HG02981 (cell line): ENCODE results near the gene EXOC3L4.
"Not testable (repeated sequence)": the region's sequence is repeated elsewhere in the genome, so short reads cannot be mapped to it uniquely, and the experiment has no call there.

Source experiments
- ATAC-seq: cut with Tn5 transposase; IDR thresholded peaks from one replicate; pipeline ENCODE4 v1.9.1; 2021; ENCODE audit warnings: mild to moderate bottlenecking, moderate library complexity; ENCODE audit not compliant: unreplicated experiment

Gene EXOC3L4

GRCh38 chr14:103142721-103143302 lies 48.3 kb downstream of the EXOC3L4 start:
- no peak for ATAC-seq

GRCh38 chr14:103143506-103143905 lies 49.0 kb downstream of the EXOC3L4 start:
- no peak for ATAC-seq

- no peak for ATAC-seq
Observed at GRCh38 chr14:103144085-103144484, 49.6 kb downstream of the EXOC3L4 start.

GRCh38 chr14:103146141-103146709 lies 51.7 kb downstream of the EXOC3L4 start:
- no peak for ATAC-seq

GRCh38 chr14:103149351-103150237 lies 55.1 kb downstream of the EXOC3L4 start:
- ATAC-seq: no peak

GRCh38 chr14:103151270-103151945 lies 56.9 kb downstream of the EXOC3L4 start:
- ATAC-seq: no peak

GRCh38 chr14:103155010-103155409 lies 60.5 kb downstream of the EXOC3L4 start:
- ATAC-seq: no peak

GRCh38 chr14:103155416-103155815 lies 60.9 kb downstream of the EXOC3L4 start:
- not testable (repeated sequence) for ATAC-seq

- no peak for ATAC-seq
Observed at GRCh38 chr14:103155826-103156394, 61.4 kb downstream of the EXOC3L4 start.

GRCh38 chr14:103156651-103157378 lies 62.3 kb downstream of the EXOC3L4 start:
- no peak for ATAC-seq

- ATAC-seq: no peak
Observed at GRCh38 chr14:103157969-103158368, 63.4 kb downstream of the EXOC3L4 start.

- ATAC-seq: no peak
Observed at GRCh38 chr14:103158688-103159087, 64.2 kb downstream of the EXOC3L4 start.
